ENCODE results near the gene CTSD.

- TF ChIP-seq POLR2A (IDR thresholded peaks at IDR 0.05) (no peak), CTCF (IDR thresholded peaks at IDR 0.05) (no peak), EP300 (IDR thresholded peaks at IDR 0.05) (no peak)
Measured at GRCh38 chr11:1746956-1747752, 16.6 kb downstream of the CTSD start.
